IPS-NIHi7 (cell line): ENCODE results near the gene SPEG.
A peak's percentile ranks its signal among the peaks of the same experiment; 100 is the strongest.

Source experiments
- DNase-seq: peaks from one replicate; pipeline ENCODE4 v3.0.0; 2012; ENCODE audit warnings: mixed read lengths; ENCODE audit errors: extremely low spot score

SPEG gene

GRCh38 chr2:219425238-219426067, 9.2 kb upstream of the SPEG start:
- no peak for DNase-seq

- no peak for DNase-seq
Observed at GRCh38 chr2:219426068-219426443, 8.6 kb upstream of the SPEG start.

- no peak for DNase-seq
Observed at GRCh38 chr2:219426534-219427136, 8.0 kb upstream of the SPEG start.

DNA sequence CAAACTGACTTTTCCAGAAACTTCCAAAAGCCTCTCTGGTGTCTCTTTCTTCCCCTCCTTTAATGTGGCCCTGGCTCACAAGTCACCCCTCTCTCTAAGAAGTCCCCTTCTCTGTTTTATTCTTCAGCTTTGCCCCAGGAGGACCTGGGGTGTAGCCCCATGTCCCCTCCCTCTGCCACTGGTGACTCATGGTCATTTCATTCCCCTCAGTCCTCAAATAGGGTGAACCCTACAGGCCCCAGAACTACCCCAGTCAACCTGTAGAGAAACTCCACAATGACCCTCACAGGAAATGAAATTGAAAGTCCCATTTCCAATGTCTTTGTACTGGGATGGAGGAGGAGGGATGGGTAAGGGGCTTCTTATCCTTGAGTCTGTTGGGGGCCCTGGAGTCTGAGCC, 6.2 kb upstream of the SPEG start:
- no peak for DNase-seq

DNA sequence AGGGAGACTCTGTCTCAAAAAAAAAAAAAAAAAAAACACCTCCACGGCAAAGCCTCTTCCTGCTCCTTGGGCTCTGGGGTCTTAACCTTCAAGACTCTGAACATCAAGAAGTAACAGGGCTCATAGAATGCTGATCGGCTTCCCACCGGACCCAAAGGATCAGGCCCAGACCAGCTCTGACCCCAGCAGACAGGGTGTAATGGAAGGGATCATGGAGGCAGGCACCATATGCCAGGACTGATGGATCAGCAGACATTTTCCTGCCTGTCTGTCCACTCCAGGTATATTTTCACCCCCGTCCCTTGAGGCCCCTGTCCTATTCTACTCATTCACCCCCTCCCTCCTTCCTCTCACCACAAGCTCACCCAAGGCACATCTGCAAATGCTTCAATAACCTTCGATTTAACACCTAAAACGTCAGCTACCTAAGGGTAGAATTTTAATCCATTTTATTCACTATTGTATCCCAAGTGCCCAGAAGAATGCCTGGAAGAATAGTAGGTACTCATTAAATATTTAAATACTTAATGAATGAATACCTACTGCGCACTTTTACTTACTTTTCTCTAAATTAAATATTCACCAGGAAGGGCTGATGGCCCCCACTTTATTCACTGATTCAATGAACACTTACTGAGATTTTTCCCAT, 4.6 kb upstream of the SPEG start:
- no peak for DNase-seq

DNA sequence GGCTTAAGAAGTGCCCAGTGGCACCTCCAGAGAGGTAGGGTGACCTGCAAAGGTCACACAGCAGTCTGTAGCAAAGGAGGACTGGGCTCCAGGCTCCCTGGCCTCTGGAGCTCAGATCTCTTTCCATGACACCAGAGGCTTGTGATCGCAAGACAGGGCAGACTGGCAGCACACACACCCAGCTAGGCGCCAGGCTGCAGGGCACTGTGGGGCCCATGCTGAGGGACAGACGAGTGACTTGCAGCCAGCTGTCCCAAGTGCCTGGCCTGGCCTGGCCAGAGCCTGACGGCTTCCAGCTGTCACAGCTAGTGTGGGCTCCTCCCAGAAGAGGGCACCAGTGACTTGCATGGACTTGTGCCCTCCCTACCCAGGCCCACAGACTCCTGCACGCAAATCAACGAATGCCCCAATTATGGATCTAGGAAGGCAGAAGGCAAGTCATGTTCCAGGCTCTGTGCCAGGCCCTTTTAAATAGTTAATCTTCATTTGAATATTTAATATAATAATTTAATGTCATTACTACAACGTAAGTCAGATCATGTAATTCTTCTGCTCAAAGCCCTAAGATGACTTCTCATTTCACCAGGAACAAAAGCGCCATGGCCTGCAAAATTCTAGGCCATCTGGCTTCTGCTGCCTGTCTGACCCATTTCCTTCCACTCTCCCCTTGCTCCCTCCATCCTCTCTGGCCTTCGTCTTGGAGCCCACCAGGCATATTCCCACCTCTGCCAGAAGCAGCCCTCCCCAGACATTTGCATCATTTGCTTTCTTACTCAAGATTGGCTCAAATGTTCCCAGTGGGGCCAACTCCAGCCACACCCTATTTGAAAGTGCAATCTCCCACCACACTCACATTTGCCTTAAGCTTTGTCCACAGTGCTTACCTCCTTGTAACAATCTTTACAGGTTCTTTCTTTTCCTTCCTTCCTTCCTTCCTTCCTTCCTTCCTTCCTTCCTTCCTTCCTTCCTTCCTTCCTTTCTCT, 3.7 kb upstream of the SPEG start:
- peak; percentile 51 for DNase-seq

GRCh38 chr2:219433666-219434467, 776 bp upstream of the SPEG start:
- DNase-seq, result peak; percentile 82

GRCh38 chr2:219434468-219434717, 250 bp upstream of the SPEG start:
- DNase-seq, result no peak

GRCh38 chr2:219435701-219436100, 1.1 kb downstream of the SPEG start:
- DNase-seq, result no peak

DNA sequence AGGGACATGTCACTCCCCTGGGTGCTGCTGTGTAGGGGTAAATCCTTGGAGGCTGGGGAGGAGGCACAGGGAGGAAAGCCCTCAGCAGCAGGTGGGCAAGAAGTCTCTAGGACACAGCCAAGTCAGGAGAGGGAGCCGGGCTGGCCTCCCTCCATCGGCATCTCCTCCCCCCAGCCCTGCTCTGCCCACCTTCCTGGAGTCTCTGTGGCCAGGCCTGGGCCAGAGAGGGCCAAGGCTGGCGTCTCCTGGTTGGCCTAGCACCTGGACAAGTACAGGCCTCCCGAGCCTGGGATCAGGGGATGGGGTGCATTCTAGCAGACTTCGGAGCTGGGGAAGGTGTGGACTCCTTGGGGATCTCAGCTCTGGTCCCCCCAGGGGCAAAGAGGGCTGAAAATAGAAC, 1.8 kb downstream of the SPEG start:
- DNase-seq, result no peak

DNA sequence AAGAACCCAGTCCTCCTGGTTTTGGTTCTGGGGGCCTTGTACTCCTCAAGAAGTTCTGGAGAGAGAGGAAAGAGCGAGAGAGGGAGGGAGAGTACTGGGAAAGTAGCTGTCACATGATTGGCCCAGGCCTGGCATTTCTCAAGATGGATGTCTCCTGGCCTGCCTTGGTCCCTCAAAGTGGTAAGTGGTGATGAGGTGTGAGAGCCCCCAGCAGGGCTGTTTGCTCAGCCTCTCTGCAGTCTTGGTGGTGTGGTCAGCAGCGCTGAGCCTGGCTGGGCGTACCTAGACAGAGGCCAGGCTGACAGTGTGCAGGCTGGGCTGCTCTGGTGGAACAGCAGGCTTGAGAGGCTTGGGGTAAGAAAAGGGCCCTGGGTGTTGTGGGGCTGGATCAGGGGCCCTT, 2.5 kb downstream of the SPEG start:
- DNase-seq, result no peak

DNA sequence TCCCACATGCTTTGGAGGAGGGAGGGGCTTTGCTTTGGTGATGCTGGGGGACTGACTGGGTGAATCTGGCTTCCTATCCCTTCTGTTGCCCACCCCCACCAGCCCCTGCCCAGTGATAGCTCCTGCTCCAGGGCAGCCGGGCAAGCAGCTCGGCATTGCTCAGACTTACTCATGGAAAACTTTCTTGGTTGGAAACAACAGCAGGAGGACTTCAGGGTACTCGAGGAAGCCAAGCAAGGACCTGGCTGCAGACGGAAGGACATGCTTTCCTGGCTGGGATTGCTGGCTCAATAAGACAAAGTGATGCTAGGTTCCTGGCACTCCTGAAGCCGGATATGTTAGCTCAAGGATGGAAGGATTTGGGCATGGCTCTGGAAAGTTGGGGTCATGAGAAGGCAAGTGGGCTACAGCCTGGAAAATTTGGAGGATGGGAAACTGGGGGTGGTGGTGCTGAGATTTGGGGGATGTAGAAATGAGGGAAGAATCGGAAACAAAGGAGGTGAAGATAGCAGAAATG, 3.1 kb downstream of the SPEG start:
- no peak for DNase-seq

- DNase-seq, result no peak
Observed at GRCh38 chr2:219438453-219438852, 3.8 kb downstream of the SPEG start.

GRCh38 chr2:219439506-219439905, 4.9 kb downstream of the SPEG start:
- no peak for DNase-seq

DNA sequence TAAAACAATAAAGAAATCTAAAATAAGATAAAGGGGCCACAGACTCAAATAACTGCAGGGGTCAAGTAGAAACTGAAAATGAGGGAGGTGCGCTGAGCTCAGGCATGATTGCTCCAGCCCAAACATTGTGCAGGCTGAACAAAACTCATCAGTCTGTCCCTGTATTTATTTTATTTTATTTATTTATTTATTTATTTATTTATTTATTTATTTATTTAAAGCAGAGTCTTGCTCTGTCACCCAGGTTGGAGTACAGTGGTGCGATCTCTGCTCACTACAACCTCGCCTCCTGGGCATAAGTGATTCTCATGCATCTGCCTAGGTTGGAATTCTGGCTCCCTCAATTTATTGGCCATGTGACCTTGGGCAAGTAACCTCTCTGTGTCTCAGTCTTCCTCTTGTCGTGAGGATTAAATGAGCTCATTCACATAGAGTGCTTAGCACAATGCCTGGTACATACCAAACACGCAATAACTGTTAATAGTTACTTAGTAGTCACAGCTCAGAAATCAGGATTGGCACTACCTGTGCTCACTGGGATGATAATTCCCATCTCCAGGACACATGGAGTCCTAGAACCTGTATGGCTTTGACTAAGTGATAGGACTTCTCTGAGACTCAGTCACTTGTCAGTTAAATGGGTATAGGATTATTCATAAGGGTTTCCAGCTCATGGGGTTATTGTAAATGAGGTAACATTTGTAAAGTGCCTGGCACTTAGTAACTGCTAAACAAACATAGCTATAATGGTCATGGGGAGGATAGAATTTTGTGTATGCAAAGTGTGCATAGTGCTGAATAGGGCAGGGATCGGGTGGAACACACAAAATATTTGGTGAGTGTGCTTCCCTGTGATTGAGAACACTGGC, 6.0 kb downstream of the SPEG start:
- no peak for DNase-seq

DNA sequence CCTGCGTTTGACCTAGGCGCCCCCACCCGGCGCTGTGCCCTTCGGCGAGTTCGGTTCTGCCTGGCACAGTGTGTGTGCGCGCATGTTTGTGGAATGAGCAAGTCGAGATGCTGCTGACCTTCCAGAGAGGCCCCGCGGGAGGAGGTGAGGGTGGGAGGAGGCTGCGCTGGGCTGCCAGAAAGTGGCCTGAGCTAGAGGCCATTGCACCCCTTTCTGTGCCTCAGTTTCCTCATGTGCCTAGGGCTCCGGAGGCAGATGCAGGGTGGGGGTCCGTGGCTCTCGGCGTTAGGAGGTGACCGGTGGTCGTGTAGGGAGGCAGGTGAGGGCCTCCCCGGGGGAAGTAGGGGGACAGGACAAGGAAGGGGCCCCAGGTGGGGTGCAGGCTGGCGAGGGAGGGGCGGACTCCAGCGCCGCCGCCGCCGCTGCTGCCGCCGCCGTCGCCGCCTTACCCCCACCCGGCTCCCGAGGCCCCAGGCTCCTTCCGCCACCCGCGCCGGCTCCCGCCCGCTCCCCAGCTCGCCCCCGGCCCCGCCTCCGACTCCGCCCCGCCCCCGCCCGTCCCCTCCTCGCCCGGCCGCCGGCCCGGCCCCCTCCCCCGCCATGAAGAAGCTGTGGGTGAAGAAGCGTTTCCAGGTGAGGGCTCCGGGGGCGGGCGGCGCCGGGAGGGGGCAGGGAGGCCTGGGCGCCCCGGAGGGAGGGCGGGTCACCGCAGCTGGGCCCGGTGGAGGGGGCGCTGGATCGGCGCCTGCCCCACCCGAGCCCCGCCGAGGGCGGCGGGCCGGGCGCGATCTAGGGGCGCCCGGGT, 7.0 kb downstream of the SPEG start:
- DNase-seq, result peak; percentile 92

DNA sequence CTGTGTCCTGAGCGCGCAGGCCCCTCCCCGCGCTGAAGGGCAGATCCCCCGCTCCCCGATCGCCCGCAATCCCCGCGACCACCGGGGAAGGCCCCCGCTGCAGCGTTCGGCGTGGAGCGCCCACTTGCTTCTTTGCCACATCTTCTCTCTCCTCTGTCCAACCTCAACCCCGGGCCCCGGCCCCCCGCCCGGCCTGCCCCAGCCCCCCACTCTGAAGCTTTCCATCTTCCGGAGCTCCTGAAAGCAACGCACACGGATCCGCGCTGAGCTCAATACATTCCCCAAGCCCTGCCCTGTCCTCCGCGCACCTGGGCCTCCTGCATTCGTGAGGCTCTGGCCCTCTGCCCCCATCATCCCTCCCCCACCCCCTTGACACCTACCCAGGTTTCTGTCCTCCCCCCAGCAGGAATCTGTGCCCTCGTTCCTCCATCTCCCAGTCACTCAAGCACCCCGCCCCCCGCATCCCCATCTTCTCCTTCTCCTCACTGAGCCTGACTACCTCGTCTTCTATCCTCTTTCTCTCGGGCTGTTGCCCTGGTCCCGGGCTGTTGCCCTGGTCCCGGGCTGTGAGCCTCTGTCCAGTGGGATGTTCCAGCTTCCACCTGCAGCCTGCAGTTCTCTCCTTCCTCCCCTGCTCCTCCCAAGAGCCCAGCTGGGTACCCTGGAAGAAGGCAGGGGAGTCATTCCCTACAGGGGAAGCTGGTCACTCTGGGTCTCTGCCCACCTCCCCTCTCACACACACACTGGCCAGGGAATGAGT, 7.8 kb downstream of the SPEG start:
- DNase-seq, result peak; percentile 42

- no peak for DNase-seq
Observed at GRCh38 chr2:219443016-219443696, 8.5 kb downstream of the SPEG start.
